Stimulated activated CD8-positive, alpha-beta memory T cell treated with anti-CD3 and anti-CD28 coated beads, Interleukin-4, amount 100 ng/mL, for 48 hours (primary cell): ENCODE measurements around the gene RAB20.
"Not testable (repeated sequence)": the region's sequence is repeated elsewhere in the genome, so short reads cannot be mapped to it uniquely, and the experiment has no call there.

ENCODE experiments used
- DNase-seq: peaks from one replicate; pipeline ENCODE4 v3.0.0-alpha.2; 2020

Gene RAB20

DNA sequence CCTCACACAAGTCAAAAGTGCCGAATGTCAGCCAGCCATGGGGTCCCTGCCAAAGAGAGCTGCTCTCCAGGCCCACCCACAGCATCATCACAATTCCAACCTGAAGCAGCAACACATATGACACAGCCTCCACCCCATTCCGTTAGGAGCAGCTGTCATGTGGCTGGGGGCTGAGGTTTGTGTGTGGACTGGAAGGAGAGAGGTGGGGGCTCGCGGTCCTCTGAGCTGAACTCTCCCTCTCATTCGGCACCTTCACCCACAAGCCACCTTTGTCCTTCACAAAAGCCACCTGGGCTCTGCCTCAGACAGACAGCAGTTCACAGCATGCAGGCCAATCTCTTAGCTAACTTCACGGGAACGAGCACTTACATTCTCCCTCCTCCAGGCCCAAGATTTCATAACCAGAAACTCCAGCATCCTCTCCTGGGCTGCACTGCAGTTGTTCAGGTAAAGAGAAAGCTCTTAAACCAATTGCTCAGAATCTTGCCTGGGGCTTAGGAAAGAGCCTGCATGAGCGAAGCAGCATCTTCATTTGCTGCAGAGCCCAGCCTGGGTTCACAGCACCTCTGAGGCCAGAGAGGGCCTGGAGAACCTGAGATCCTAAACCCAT lies 7.2 kb downstream of the RAB20 start:
- DNase-seq: no peak

DNA sequence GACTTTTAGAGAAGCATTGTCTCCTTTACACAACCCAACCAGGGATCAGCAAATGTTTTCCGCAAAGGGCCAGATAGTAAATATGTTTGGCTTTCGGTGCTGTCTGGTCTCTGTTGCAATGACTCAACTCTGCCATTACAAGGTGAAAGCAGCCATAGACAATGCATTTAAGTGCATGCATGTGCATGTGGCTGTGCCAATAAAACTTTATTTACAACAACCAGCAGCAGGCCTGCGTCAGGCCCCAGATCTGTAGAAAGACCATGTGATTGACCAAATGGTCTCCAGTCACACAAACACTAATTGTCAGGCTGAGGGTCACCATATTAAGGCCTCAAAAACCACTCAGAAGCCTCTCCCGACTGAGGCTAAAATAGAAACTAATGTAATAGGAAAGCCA lies 8.1 kb downstream of the RAB20 start:
- no peak for DNase-seq

DNA sequence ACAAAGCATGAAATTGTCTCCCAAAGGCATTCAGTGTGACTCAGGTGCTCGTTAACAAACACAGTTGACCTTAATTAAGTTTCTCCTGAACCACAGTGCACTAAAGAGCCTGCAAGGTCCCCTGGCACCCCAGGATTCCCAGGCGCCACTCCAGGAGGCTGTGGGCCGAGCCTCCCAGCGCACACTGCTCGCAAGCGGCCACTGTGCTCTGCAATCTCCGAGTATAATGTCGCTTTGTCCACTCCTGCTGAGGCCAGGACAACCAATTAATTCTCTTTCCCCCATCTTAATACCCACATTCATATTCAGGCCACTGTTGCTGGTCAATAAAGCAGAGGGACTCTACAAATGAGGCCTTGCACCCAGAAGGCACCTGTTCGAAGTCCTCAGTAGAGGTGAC lies 8.8 kb downstream of the RAB20 start:
- DNase-seq: no peak

DNA sequence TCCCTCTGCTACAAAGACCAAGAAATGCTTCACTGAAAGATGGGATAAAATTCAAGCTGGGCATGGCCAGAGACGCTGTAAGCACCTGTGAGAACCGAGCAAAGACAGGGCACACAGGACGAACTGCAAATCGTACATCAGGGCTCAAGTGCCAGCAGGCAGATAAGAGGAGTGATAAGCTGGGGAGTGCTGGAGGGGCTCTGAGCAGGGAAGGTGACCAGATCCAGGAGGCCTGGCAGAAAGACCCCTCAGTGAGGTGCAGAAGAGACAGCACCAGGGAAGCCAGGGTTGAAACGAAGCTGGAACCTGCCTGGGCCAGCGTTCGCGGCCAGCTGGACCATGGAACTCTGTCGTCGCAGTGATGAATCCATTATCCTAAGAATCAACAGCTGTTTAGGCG lies 10.2 kb downstream of the RAB20 start:
- no peak for DNase-seq

DNA sequence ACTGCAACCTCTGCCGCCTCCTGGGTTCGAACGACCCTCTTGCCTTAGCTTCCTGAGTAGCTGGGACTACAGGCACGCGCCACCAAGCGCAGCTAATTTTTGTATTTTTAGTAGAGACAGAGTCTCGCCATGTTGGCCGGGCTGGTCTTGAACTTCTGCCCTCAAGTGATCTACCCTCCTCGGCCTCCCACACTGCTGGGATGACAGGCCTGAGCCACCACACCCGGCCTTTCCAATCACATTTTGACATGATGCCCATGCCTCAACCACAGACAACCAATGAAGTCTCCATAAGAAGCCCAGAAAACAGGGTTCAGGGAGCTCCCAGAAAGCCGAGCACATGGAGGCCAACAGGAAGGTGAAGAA lies 11.7 kb downstream of the RAB20 start:
- DNase-seq: no peak

DNA sequence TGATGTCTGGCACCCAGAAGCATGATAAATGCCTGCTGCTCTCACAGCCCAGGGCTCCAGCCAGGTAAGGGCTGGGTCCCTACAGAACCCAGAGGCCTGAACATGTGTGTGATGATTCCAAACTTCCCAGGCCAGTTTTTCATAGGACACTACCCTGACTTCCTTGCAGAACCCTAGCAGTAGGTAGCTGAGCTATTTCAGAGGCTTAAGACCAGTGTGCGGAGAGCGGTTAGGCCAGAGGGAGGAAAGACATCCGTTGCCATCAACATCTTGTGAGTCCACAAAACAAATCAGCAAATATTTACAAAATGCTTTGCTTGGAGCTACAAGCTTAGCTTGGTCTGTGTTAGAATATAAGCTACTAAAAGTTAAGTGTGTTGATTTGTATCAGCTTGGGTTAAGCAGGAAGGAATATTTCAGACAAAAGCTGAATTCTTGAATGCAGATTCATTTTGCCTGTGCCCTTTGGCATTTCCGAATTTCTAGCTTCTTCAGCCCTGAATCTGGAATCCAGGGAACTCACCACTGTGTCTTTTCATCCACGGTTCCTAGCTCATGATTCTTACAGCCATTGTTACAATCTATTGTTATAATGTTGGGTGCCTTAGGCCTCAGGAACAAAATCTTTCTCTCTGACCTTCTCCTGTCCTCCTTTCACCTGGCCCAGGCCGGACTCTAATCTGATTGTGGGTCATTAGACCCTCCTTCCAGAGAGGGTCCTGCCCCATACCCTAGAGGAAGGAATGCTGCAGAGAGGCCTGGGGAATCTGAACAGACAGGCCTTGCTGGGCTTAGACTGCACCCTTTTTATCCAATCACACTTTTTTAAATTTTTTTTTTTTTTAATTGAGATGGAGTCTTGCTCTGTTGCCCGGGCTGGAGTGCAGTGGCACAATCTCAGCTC lies 12.4 kb downstream of the RAB20 start:
- DNase-seq: no peak

DNA sequence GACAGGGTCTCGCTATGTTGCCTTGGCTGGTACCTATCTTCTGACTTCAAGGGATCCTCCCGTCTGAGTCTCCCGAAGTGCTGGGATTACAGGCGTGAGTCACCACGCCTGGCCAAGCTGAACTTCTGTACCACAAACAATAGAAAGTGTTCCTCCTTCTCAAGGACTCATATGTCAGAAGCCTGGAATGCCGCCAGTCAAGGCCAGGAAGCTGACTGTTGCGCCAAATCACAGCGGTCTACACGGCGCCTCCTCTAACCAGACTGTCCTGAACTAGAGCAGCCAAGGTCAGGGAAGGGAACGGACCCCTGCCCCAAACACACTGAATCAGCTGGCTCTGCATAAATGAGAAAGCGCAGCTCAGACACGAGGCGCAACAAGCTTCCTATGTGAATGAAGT lies 14.6 kb downstream of the RAB20 start:
- no peak for DNase-seq

DNA sequence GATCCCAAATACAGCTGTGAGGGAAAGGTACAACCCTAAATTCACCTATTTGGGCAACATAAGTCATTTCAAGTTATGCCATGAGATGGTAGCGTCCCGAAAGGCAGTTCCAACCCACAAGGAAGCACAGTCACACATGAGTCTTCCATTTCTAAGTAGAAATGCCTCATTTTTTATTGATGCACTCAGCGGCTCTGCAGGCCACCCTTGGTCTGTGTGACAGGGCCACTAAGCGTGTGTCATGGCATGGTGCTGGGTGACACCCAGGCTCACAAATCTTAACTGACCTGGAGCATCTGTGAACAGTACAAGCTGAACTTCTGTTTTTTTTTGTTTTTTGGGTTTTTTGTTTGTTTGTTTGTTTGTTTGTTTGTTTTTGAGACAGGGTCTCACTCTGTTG lies 15.1 kb downstream of the RAB20 start:
- DNase-seq: no peak

DNA sequence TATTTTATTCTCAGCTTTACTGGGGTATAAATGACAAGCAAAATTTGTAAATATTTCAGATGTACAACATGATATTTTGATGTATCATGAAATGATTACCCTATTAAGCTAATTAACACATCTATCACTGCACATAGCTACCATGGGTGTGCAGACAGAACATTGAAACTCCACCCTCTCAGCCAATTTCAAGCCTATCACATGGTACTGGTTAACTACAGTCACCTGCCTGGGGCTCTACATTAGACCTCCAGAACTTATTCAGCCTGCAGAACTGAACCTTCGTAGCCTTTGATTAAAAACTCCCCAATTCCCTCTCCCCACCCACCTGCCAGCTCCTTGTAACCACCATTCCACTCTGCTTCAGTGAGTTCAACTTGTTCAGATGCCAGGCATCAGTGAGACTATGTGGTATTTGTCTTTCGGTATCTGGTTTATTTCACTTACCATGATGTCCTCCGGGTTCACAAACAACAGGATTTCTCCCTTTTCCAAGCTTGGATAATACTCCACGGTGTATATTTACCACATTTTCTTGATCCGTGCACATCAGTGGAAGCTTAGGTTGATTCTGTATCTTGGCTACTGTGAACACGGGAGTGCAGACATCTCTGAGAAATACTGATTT lies 19.2 kb downstream of the RAB20 start:
- DNase-seq: no peak

DNA sequence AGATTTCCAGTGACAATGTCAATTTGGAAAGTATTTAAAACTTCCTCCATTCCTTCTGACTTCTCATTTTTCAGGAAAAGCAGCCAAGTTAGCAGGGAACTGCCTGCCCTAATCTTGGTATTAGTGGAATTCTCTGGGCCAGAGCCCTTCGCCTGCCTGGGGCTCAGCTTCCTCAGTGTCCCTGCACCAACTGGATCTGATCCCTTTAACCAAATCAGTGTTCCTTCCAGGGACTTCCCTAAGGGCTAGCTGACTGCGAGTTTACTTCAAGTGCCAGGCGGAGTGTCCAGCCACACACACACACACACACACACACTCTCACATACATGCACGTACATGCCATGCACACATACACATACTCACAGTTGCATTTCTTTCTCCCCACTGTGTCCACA lies 20.0 kb downstream of the RAB20 start:
- no peak for DNase-seq

DNA sequence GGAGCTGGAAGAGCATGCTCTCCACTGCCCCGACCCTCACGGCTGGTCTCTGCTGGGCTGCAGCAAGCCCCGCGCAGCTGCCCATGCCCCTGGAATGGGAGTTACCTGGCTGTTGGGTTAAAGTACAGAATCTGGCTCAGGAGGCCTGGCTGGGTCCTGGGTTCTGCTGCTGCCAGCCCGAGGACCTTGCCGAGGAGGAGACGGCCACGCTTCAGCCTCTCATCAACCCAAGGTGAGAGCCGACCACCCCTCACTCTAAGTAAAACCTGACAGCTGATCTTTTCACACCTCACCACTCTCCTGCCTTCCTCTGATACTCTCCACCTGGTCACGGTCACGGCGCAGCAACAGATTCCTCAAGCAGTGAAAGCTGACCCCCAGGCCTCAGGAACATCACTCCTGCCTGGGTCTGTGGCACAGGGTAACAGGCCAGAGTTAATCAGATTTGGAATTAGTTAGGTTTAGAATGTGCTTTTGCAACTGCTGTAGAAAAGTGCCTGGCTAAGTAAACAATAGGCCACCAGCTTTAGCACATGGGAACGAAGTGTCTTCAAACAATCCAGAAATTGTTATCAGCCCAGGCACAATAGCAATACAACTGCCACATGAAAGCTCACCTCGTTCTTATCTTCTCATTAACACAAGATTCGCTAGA lies 20.5 kb downstream of the RAB20 start:
- no peak for DNase-seq

DNA sequence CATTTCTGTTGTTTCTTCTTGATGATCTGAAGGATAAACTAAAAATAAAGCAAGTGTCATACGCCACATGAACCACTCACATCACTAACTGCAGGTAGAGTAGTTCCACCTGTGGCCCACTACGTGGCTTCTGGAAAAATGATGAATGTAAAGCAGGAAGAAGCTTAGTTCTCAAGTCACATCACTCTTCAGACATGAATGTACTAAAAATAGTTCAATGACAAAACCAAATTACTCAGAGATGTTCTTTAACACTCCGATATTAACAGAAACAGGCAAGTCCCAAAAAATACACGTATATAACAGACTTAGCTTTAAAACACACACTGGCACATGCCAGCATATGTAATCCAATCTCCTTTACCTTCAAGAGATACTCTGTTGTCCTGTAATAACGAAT lies 21.6 kb downstream of the RAB20 start:
- no peak for DNase-seq

DNA sequence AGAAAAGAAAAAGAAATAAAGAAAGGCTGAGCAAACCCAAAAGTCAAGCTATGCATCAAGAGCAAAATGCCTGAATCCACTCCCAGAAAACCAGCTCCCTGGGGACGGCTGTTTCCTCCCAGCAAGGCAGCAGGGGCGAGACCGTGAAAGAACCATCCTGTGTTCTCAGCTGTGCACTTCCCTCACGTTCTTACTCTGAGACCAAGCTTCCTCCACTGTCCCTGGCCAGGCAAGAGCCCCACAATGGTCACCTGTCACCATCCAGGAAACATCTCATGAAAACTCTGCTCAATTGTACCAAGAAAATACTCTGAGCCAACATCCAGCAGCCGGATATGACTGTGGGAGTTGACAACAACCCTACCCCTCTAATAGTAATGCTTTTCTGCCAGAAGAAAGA lies 22.9 kb downstream of the RAB20 start:
- DNase-seq: no peak

DNA sequence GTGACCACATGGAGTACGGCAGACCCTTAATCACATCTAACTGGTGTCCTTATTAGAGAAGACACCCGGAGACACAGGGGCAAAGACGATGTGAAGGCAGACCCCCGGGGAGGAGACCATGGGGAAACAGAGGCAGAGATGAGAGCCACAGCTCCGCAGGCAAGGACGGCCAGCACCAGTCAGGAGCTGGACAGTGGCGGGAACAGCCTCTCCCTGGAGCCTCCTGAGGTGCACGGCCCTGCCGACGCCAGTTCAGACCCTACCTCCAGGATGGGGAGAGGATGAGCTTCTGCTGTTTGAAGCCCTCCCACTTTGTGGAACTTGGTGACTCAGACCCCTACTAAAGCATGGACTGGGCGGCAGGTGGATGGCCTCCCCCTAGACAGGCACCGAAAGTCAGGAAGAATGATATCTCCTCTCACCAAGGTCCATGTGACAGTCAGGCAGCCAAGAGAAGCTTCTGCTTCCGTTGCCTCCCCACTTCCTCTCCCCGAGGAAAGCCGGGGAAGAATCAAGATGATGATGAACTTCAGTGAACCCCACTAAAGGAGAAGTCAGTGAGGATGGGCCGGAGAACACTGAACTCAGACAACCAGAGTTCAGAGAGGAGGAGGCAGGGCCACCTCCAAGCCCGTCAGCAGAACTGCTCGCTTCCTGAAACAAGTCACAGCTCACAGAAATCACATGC lies 25.4 kb downstream of the RAB20 start:
- no peak for DNase-seq

DNA sequence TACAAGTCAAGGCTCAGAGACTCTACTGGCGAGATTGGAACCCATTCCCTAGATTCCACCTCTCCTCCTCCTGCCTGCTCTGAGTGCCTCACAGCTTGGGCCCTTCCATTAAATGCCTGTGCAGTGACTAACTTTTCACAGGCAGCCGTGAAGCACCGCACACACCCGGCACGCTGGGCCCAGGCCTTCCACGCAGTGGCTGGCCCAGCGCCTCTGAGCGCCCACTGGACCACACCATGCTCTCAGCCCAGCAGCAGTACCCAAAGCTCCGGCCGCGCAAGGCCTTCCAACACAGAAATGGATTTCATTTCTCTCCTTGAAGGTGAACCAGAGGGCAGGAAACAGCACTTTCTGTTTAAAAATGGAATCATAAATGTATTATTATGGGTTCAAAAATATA lies 26.0 kb downstream of the RAB20 start:
- no peak for DNase-seq

DNA sequence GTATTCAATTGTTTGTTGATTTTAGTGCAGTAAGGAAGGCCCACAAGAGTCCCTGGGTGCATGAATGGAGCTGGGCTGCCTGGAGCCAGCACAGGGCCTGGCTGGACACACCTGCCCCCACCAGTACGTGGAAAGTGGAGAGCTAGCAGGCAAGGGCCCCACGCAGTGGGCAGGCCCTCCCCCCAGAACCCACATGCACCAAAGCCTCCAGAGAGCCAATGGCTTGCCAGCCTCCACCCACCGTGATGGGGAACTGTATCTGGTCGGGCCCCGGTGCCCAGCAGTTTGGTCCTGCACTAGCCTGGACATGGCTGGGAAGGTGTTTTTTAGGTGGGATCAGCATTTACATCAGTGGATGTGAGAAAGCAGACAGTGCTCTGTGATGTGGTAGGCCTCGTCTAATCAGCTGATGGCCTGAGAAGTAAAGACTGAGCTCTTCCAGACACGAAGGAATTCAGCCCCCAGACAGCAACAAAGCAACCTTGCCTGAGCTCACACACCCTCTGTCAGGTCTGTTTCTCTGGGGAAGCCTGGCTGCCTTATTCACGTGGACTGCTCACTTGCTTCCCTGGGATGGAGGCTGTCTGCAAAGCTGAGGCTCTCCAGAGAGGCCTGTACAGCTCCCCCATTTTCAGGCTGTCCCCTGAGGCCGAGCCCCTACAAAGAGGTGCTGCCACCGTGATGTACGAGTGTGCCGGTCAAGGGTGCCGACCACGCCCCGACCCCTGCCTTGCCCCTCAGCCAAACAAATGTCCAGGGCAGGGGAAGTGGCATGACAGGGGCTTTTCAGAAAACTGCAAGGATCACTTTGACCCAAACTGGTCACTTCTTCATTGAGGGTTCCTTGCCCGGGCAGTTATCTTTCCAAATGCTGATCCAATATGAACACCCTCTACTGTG lies 27.5 kb downstream of the RAB20 start:
- DNase-seq: no peak

DNA sequence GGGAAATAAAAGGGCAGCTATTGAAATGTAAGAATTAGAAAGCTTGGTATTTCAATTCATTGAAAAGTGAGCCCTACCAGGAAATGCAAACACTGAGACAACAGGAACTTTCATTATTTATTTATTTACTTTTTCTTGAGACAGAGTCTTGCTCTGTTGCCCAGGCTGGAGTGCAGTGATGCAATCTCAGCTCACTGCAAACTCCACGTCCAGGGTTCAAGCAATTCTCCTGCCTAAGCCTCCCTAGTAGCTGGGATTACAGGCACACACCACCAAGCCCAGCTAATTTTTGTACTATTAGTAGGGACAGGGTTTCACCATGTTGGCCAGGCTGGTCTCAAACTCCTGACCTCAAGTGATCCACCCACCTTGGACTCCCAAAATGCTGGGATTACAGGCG lies 29.3 kb downstream of the RAB20 start:
- DNase-seq: not testable (repeated sequence)

DNA sequence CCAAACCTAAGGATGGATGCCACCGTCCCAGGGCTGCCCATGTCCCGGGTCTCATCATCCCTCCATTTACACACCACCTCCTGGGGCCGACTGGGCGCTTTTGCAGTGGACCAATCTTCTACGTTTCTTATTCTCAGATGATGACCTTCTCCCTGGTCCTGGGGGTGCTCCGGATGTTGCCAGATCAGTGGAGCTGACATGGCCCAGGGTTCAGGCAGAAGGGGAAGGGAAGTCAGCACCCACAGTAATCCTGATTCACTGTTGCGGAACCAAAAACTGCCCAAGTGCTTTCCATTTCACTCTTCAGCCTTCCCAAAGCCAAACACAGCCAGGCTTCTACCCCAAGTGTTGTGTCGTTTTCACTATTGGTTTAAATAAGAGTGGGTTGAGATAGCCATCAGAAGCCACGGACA lies 29.8 kb downstream of the RAB20 start:
- no peak for DNase-seq

DNA sequence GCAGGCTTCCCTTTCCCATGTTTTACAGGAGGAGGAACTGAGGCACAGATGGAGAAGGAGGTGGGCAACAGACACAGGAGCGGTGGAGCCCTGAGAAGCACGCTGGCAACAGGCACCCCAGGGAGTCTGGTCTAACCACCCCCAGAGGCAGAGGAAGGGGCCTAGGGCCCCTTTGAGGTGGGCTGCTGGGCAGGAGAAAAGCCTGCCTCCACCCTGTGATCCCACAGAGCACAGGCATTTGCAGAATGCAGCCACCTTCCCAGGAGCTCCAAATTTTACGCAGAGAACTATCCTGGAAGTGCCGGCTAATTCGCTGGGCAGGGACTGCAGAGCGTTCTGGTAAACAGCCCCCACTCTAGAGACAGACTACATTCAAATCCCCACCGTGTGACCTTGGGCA lies 30.4 kb downstream of the RAB20 start:
- DNase-seq: no peak

DNA sequence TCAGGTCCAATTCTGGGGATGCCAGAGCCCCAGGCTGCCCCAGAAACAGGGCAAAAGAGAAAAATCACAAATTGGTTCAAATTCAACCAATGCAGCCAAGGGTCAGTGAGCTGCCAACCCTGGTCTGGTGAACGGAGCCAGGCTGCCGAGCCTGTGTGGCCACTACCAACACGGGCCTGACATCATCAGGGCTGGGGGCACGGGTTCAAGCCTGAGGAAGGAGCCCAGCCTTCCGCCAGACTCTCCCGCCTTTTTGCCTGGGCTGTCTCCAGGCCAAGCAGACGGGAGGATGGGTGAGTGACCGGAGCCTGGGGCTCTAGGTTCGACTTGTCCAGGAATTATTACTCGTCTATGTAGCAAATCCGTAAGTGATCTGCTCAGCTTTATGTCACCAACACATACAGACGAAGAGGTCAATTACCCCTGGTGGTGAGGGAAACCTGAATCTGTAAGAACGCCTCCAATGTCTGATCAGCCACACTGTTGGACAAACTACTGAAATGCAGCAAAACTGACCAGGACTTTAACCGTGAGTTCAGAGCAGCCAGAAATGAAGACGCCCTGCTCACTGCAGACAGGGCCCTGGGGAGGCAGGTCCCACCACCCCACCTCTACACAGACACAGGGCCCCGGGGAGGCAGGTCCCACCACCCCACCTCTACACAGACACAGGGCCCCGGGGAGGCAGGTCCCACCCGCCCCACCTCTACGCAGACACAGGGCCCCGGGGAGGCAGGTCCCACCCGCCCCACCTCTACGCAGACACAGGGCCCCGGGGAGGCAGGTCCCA lies 31.8 kb downstream of the RAB20 start:
- no peak for DNase-seq

DNA sequence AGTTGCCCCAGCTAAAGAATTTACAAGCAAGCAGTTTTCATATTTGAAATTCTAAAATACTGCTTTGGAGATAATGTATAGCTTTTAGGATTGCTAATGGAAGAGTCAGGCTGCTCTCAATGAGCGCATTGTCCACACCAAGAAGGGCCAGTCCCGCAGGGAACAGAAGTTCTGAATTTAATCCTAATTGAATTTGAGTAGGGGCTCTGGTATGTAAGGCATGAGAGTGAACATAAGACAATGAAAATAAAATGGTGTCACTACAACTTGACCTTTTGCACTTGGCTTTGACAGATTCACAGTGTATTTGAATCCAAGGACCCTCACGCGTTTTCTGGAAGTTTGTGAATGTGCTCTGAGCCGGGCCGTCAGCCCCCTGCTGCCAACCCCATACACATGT lies 32.6 kb downstream of the RAB20 start:
- DNase-seq: no peak
